ENCODE measurements around the gene MYO19.

Gene MYO19

DNA sequence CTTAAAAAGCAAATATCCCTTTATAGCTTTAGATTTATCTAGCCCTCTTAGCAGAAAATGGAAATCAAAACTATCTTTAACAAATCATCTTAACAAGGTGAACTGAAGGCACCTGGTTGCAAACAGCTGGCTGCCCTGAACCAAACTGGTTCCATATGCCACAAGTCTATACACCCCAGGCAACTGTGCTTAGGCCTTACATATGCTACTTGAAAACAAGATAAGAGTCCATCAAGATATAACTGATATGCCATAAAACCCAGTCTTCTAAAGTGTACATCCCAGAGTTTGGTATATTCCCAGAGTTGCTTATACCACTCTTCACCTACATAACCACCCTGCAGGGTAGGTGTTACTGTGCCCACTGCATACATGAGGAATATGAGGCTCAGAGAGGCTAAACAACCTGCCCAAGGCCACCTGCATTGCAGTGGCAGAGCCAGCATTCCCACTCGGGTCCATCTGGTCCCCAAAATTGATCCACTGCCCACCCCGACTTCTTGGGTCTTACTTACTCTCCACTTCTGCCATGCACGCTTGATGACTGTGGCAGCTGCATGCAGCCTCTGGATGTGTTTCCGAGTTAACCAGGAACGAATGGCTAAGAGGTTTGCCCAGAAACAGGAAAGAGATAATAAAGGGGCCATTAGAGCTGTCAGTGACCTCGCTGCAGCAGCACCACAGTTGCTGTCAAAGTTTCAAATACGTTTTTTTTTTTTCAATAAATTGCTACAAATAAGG is 35.9 kb downstream of the MYO19 start:
- H3K4me3 ChIP-seq (ENCODE audit: low read length), result no peak overlapping the region
- no peak for DNase-seq (ENCODE audit: low read depth)
- TF ChIP-seq, protein P1, sequence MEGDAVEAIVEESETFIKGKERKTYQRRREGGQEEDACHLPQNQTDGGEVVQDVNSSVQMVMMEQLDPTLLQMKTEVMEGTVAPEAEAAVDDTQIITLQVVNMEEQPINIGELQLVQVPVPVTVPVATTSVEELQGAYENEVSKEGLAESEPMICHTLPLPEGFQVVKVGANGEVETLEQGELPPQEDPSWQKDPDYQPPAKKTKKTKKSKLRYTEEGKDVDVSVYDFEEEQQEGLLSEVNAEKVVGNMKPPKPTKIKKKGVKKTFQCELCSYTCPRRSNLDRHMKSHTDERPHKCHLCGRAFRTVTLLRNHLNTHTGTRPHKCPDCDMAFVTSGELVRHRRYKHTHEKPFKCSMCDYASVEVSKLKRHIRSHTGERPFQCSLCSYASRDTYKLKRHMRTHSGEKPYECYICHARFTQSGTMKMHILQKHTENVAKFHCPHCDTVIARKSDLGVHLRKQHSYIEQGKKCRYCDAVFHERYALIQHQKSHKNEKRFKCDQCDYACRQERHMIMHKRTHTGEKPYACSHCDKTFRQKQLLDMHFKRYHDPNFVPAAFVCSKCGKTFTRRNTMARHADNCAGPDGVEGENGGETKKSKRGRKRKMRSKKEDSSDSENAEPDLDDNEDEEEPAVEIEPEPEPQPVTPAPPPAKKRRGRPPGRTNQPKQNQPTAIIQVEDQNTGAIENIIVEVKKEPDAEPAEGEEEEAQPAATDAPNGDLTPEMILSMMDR (conservative IDR thresholded peaks at IDR 0.05; ENCODE audit: low read depth, low read length), result no peak

DNA sequence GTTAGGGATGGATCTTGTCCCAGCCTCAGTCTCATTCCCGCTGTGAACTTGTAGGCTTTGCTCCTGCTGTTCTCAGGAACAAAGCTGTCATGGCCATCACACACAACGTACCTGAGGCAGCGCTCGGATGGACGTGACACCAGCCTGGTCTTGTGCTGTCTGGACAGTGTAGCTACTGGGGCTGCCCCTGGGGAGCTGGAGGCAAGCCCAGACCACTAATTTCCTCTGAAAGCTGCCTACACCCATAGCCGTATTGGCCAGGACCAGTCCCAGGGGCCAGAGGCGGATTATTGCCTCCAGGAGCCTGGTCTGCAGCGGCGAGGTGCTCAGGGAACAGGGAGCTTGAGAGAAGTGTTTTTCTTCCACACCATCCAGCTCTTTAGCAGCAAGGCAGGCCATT is 36.5 kb downstream of the MYO19 start:
- TF ChIP-seq, protein P1 (conservative IDR thresholded peaks at IDR 0.05; ENCODE audit: low read depth, low read length), result no peak
- H3K4me3 ChIP-seq (ENCODE audit: low read length), result no peak overlapping the region
- no peak for DNase-seq (ENCODE audit: low read depth)

DNA sequence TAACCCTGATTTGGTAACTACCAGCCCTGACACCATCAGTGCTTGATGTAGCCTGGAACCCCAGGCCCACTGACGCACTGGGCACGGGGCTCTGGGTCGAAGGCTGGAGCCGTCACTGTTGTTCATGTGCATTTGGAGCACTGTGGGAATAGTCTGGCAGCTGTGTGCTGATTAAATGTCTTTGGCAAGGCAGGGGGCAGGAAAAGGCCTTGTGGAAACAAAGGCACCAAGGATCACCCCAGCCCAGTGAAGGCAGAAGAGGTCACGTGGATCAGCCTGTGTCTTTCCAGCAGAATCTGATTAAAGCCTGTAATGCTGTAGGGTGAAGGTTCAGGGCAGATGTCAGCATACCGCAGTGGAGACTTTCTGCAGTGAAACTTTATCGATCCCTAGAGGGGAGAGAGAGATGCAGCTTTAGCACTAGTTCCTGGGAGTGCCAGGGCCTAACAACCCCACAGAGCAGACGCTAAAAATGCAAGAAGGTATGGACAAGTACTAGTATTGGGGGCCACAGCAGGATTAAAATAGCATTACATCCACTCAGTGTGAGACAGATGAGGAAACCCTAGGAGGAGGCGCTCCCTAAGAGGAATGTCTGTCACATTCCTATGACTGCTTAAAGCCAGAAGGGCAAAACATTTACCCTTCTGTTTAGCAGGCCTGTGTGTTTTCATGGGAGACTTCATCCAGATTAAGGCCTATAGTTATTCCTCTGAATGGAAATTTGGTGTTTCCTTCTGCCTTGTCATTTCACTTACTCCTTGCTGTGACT is 38.5 kb downstream of the MYO19 start:
- TF ChIP-seq, protein P1 (conservative IDR thresholded peaks at IDR 0.05; ENCODE audit: low read depth, low read length), result no peak
- DNase-seq (ENCODE audit: low read depth), result no peak
- H3K4me3 ChIP-seq (ENCODE audit: low read length), result no peak overlapping the region

DNA sequence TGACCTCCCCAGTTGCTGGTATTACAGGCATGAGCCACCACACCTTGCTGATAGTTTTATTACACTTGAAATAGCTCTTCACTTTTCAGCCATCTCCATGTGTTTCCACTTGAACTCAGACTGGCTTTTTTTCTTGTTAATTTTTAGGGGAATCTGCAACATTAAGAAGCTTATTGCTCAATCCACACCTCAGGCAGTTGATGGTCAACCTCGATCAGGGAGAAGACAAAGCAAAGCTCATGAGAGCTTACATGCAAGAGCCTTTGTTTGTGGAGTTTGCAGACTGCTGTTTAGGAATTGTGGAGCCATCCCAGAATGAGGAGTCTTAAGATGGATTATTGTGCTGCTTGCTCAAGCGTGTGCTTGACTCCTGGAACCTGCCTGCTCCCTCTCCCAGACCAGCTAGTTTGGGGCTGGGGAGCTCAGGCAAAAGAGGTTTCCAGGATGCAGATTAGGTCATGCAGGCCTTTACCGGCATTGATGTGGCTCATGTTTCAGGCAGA is 39.5 kb downstream of the MYO19 start:
- no peak for DNase-seq (ENCODE audit: low read depth)
- TF ChIP-seq, protein P1 (conservative IDR thresholded peaks at IDR 0.05; ENCODE audit: low read depth, low read length), result no peak
- H3K4me3 ChIP-seq (ENCODE audit: low read length), result no peak overlapping the region

DNA sequence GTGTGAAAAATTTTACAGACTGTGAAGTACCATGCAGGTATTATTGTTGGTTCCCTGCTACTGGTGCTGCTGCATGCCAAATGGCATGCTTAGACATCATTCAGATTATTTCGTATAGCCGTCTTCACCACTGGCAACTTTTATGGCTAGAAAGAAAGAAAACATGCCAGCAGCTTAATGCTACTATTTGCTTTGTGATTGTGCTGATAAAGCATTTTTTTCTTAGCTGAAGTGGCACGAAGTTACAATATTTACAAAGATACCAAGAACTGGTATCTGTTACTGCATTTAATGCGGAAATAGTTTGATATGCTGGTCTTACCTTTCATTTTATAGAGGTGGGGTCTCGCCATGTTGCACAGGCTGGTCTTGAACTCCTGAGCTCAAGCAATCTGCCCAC is 40.0 kb downstream of the MYO19 start:
- no peak for DNase-seq (ENCODE audit: low read depth)
- TF ChIP-seq, protein P1 (conservative IDR thresholded peaks at IDR 0.05; ENCODE audit: low read depth, low read length), result no peak
- H3K4me3 ChIP-seq (ENCODE audit: low read length), result no peak overlapping the region

DNA sequence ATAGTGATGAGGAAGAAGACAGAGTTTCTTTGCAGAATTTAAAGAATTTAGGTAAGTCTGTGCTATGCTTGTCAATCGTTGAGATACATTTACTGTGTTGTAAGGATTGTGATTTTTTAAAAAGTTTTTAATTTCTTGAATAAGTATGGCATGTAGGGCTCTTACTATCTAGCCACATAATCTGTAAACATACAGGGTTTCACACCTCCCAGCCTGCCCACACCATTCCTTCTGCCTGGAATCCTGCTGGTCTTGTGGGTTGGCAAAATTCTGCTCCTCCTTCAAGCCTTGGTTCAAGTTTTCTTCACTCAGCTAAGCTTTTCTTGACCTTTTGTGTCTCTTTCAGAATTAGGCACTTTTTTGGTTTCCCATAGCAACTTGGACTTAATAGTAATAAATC is 40.7 kb downstream of the MYO19 start:
- H3K4me3 ChIP-seq (ENCODE audit: low read length), result no peak overlapping the region
- TF ChIP-seq, protein P1 (conservative IDR thresholded peaks at IDR 0.05; ENCODE audit: low read depth, low read length), result no peak
- DNase-seq (ENCODE audit: low read depth), result no peak
